ENCODE data around the gene ASB4.

DNA sequence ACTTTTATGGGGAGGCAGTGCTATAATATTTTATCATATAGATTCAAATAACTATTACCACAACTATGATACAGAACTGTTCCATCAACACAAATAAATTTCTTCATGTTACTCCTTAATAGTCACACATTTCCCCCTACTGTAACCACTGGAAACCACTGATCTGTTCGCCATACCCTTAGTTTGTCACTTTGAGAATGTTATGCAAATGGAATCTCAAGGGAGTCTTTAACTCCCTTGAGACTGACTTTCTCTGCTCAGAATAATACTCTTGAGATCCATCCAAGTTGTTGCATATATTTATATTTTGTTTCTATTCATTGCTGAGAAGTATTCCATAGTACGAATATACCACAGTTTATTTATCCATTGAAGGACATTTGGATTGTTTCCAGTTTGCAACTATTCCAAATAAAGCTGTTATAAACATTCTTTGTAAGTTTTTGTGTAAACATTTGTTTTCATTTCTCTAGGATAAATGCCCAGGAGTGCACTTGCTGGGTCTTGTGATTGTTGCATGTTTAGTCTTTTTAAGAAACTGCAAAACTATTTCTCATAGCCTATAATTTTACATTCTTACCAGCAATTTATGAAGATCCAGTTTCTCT lies 31.2 kb upstream of the ASB4 start:
- TF ChIP-seq, protein P1, sequence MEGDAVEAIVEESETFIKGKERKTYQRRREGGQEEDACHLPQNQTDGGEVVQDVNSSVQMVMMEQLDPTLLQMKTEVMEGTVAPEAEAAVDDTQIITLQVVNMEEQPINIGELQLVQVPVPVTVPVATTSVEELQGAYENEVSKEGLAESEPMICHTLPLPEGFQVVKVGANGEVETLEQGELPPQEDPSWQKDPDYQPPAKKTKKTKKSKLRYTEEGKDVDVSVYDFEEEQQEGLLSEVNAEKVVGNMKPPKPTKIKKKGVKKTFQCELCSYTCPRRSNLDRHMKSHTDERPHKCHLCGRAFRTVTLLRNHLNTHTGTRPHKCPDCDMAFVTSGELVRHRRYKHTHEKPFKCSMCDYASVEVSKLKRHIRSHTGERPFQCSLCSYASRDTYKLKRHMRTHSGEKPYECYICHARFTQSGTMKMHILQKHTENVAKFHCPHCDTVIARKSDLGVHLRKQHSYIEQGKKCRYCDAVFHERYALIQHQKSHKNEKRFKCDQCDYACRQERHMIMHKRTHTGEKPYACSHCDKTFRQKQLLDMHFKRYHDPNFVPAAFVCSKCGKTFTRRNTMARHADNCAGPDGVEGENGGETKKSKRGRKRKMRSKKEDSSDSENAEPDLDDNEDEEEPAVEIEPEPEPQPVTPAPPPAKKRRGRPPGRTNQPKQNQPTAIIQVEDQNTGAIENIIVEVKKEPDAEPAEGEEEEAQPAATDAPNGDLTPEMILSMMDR (conservative IDR thresholded peaks at IDR 0.05): no peak
- no peak for TF ChIP-seq EZH2 (IDR thresholded peaks at IDR 0.05; ENCODE audit: low read depth)
